ENCODE measurements around the gene NFYA.

DNA sequence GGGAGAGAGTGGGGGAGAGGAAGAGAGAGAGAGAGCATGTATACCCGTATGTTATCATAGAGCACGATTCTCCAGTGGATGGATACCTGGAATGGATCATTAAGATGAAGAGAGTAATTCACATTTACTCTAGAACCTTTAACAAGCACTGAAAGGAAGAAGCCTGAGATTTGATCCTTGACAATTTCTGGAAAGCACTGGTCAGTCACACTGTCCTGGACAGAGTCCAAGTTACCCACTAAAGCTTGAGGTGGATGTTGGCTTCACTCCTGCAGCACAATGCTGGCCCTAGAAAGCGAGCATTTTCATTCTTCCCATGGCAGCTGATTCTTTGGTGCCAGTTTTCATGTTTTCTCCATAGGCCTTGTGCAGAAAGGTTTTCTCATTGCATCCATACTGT lies 25.6 kb downstream of the NFYA start:
- TF ChIP-seq, protein P1, sequence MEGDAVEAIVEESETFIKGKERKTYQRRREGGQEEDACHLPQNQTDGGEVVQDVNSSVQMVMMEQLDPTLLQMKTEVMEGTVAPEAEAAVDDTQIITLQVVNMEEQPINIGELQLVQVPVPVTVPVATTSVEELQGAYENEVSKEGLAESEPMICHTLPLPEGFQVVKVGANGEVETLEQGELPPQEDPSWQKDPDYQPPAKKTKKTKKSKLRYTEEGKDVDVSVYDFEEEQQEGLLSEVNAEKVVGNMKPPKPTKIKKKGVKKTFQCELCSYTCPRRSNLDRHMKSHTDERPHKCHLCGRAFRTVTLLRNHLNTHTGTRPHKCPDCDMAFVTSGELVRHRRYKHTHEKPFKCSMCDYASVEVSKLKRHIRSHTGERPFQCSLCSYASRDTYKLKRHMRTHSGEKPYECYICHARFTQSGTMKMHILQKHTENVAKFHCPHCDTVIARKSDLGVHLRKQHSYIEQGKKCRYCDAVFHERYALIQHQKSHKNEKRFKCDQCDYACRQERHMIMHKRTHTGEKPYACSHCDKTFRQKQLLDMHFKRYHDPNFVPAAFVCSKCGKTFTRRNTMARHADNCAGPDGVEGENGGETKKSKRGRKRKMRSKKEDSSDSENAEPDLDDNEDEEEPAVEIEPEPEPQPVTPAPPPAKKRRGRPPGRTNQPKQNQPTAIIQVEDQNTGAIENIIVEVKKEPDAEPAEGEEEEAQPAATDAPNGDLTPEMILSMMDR (IDR thresholded peaks at IDR 0.05; ENCODE audit: poor library complexity) = no peak
- no peak for TF ChIP-seq EZH2 (IDR thresholded peaks at IDR 0.05; ENCODE audit: borderline replicate concordance)
- no peak for TF ChIP-seq EZH2phosphoT487 (IDR thresholded peaks at IDR 0.05; ENCODE audit: low read depth, severe bottlenecking, unreplicated experiment)

Measured in hepatocyte (in vitro differentiated cells).